ENCODE measurements around the gene LEFTY2.

Gene LEFTY2

GRCh38 chr1:225914391-225914790 is 26.6 kb downstream of the LEFTY2 start:
- TF ChIP-seq, protein P1, sequence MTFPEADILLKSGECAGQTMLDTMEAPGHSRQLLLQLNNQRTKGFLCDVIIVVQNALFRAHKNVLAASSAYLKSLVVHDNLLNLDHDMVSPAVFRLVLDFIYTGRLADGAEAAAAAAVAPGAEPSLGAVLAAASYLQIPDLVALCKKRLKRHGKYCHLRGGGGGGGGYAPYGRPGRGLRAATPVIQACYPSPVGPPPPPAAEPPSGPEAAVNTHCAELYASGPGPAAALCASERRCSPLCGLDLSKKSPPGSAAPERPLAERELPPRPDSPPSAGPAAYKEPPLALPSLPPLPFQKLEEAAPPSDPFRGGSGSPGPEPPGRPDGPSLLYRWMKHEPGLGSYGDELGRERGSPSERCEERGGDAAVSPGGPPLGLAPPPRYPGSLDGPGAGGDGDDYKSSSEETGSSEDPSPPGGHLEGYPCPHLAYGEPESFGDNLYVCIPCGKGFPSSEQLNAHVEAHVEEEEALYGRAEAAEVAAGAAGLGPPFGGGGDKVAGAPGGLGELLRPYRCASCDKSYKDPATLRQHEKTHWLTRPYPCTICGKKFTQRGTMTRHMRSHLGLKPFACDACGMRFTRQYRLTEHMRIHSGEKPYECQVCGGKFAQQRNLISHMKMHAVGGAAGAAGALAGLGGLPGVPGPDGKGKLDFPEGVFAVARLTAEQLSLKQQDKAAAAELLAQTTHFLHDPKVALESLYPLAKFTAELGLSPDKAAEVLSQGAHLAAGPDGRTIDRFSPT (tag by site-specific recombination; IDR thresholded peaks at IDR 0.05): no peak
- TF ChIP-seq, protein P2, sequence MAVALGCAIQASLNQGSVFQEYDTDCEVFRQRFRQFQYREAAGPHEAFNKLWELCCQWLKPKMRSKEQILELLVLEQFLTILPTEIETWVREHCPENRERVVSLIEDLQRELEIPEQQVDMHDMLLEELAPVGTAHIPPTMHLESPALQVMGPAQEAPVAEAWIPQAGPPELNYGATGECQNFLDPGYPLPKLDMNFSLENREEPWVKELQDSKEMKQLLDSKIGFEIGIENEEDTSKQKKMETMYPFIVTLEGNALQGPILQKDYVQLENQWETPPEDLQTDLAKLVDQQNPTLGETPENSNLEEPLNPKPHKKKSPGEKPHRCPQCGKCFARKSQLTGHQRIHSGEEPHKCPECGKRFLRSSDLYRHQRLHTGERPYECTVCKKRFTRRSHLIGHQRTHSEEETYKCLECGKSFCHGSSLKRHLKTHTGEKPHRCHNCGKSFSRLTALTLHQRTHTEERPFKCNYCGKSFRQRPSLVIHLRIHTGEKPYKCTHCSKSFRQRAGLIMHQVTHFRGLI (tag by site-specific recombination; IDR thresholded peaks at IDR 0.05): peak; percentile 87
- TF ChIP-seq ZNF423 (tag by site-specific recombination; IDR thresholded peaks at IDR 0.05): no peak
- no peak overlapping the region for H3K4me3 ChIP-seq (ENCODE audit: low read depth, low read length)
- H3K4me1 ChIP-seq (ENCODE audit: control insufficient read depth, insufficient read depth, low read length): no peaks in the 10 kb centered on the region
- ChIA-PET CTCF (interaction anchor here (0.6 to 9.1 kb wide), 6 partner anchors 10 to 438 kb away, joined by 3 to 84 read pairs (median 4); partner anchors contain the start of gene TMEM63A), POLR2A (interaction anchor here (2.1 kb wide), 1 partner anchor 10 kb away, joined by 9 read pairs; the partner anchor contains the start of gene PYCR2)
- H3K36me3 ChIP-seq (ENCODE audit: control insufficient read depth in 2 of 2, insufficient read depth in 1 of 2, low read length in 2 of 2): peaks cover 15 to 38% of the 10 kb centered on the region in 2 experiments
- H3K9me3 ChIP-seq (ENCODE audit: control insufficient read depth, insufficient read depth, low read depth, low read length): no peaks in the 10 kb centered on the region
- no peak overlapping the region for H3K27ac ChIP-seq (ENCODE audit: extremely low read depth, low read depth, low read length)

- Histone ChIP-seq H3K4me3 (ENCODE audit: low read depth, low read length) (no peak overlapping the region), H3K4me1 (ENCODE audit: control insufficient read depth, insufficient read depth, low read length) (no peaks in the 10 kb centered on the region), H3K36me3 (ENCODE audit: control insufficient read depth in 2 of 2, insufficient read depth in 1 of 2, low read length in 2 of 2) (peaks cover 0 to 10% of the 10 kb centered on the region in 2 experiments; a peak in 1 of 3 replicates), H3K9me3 (ENCODE audit: control insufficient read depth, insufficient read depth, low read depth, low read length) (no peaks in the 10 kb centered on the region), H3K27ac (ENCODE audit: extremely low read depth, low read depth, low read length) (no peak overlapping the region)
- ChIA-PET POLR2A (interaction anchor here (0.6 to 2.8 kb wide), 4 partner anchors 12 to 134 kb away, joined by 3 to 10 read pairs (median 5); partner anchors contain the start of genes PYCR2 and SRP9), CTCF (interaction anchor here (0.5 to 9.1 kb wide), 39 partner anchors 8 to 1473 kb away, joined by 3 to 84 read pairs (median 3); partner anchors contain the start of genes PYCR2, SRP9 and TMEM63A)
- TF ChIP-seq ZNF2 (tag by site-specific recombination; IDR thresholded peaks at IDR 0.05): peak; percentile 55; the same call in 1 of the 2 replicates
- TF ChIP-seq ZNF202 (tag by site-specific recombination; IDR thresholded peaks at IDR 0.05; ENCODE audit: borderline replicate concordance): 0 out of 2 replicates have a peak, but pooled peaks have one; percentile 36
- no peak for TF ChIP-seq ZNF837 (tag by site-specific recombination; IDR thresholded peaks at IDR 0.05)
- TF ChIP-seq ZIC2 (tag by site-specific recombination; IDR thresholded peaks at IDR 0.05): 0 out of 2 replicates have a peak, but pooled peaks have one; percentile 6
- TF ChIP-seq ZNF660 (tag by site-specific recombination; IDR thresholded peaks at IDR 0.05): 0 out of 2 replicates have a peak, but pooled peaks have one; percentile 49
- peak; percentile 12 for TF ChIP-seq ZBTB26 (tag by site-specific recombination; optimal IDR thresholded peaks at IDR 0.05)
- TF ChIP-seq, protein P3, sequence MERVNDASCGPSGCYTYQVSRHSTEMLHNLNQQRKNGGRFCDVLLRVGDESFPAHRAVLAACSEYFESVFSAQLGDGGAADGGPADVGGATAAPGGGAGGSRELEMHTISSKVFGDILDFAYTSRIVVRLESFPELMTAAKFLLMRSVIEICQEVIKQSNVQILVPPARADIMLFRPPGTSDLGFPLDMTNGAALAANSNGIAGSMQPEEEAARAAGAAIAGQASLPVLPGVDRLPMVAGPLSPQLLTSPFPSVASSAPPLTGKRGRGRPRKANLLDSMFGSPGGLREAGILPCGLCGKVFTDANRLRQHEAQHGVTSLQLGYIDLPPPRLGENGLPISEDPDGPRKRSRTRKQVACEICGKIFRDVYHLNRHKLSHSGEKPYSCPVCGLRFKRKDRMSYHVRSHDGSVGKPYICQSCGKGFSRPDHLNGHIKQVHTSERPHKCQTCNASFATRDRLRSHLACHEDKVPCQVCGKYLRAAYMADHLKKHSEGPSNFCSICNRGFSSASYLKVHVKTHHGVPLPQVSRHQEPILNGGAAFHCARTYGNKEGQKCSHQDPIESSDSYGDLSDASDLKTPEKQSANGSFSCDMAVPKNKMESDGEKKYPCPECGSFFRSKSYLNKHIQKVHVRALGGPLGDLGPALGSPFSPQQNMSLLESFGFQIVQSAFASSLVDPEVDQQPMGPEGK (tag by site-specific recombination; IDR thresholded peaks at IDR 0.05): 0 out of 2 replicates have a peak, but pooled peaks have one; percentile 14
- no peak for TF ChIP-seq ZNF324 (tag by site-specific recombination; IDR thresholded peaks at IDR 0.05)
Observed at GRCh38 chr1:225911191-225912130, 29.6 kb downstream of the LEFTY2 start.

Data from HEK293 (cell line).